HL-60 (cell line): ENCODE results near the gene ADARB1.

Experiments
- CTCF ChIP-seq: IDR thresholded peaks from one replicate; pipeline ENCODE4 v1.5.1; 2011; ENCODE audit warnings: low read length, control low read depth, inconsistent platforms; ENCODE audit not compliant: insufficient read depth
- POLR2AphosphoS5 ChIP-seq: IDR thresholded peaks from 2 replicates; pipeline ENCODE4 v1.6.1; 2012; ENCODE audit warnings: low read depth
- SPI1 ChIP-seq: IDR thresholded peaks from 2 replicates; pipeline ENCODE4 v1.6.1; 2012; ENCODE audit warnings: low read depth, mild to moderate bottlenecking, borderline replicate concordance
- TF ChIP-seq, protein P1 (sequence below): IDR thresholded peaks from 2 replicates; pipeline ENCODE4 v1.6.1; 2012; ENCODE audit warnings: low read depth; ENCODE audit not compliant: insufficient replicate concordance

- TF ChIP-seq CTCF (no peak), POLR2AphosphoS5 (no peak), SPI1 (no peak)
- TF ChIP-seq, protein P1, sequence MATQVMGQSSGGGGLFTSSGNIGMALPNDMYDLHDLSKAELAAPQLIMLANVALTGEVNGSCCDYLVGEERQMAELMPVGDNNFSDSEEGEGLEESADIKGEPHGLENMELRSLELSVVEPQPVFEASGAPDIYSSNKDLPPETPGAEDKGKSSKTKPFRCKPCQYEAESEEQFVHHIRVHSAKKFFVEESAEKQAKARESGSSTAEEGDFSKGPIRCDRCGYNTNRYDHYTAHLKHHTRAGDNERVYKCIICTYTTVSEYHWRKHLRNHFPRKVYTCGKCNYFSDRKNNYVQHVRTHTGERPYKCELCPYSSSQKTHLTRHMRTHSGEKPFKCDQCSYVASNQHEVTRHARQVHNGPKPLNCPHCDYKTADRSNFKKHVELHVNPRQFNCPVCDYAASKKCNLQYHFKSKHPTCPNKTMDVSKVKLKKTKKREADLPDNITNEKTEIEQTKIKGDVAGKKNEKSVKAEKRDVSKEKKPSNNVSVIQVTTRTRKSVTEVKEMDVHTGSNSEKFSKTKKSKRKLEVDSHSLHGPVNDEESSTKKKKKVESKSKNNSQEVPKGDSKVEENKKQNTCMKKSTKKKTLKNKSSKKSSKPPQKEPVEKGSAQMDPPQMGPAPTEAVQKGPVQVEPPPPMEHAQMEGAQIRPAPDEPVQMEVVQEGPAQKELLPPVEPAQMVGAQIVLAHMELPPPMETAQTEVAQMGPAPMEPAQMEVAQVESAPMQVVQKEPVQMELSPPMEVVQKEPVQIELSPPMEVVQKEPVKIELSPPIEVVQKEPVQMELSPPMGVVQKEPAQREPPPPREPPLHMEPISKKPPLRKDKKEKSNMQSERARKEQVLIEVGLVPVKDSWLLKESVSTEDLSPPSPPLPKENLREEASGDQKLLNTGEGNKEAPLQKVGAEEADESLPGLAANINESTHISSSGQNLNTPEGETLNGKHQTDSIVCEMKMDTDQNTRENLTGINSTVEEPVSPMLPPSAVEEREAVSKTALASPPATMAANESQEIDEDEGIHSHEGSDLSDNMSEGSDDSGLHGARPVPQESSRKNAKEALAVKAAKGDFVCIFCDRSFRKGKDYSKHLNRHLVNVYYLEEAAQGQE: no peak
Observed at GRCh38 chr21:45200031-45200430, 125.7 kb downstream of the ADARB1 start.
